GM12875 (cell line): ENCODE data around the gene IGFBP1.

Source experiments
- H3K4me3 ChIP-seq: one replicate; pipeline ENCODE4 v1.5.1; 2011; ENCODE audit warnings: low read depth, low read length, control low read depth
- TF ChIP-seq, protein P1 (sequence below): IDR thresholded peaks from 2 replicates; pipeline ENCODE4 v1.5.1; 2011; ENCODE audit warnings: low read depth, mild to moderate bottlenecking, control low read depth, inconsistent platforms, low read length, moderate library complexity, borderline replicate concordance; ENCODE audit not compliant: insufficient read depth

The IGFBP1 gene

GRCh38 chr7:45885264-45885882, 2.9 kb upstream of the IGFBP1 start:
- H3K4me3 ChIP-seq: no peak overlapping the region
- TF ChIP-seq, protein P1, sequence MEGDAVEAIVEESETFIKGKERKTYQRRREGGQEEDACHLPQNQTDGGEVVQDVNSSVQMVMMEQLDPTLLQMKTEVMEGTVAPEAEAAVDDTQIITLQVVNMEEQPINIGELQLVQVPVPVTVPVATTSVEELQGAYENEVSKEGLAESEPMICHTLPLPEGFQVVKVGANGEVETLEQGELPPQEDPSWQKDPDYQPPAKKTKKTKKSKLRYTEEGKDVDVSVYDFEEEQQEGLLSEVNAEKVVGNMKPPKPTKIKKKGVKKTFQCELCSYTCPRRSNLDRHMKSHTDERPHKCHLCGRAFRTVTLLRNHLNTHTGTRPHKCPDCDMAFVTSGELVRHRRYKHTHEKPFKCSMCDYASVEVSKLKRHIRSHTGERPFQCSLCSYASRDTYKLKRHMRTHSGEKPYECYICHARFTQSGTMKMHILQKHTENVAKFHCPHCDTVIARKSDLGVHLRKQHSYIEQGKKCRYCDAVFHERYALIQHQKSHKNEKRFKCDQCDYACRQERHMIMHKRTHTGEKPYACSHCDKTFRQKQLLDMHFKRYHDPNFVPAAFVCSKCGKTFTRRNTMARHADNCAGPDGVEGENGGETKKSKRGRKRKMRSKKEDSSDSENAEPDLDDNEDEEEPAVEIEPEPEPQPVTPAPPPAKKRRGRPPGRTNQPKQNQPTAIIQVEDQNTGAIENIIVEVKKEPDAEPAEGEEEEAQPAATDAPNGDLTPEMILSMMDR: no peak

DNA sequence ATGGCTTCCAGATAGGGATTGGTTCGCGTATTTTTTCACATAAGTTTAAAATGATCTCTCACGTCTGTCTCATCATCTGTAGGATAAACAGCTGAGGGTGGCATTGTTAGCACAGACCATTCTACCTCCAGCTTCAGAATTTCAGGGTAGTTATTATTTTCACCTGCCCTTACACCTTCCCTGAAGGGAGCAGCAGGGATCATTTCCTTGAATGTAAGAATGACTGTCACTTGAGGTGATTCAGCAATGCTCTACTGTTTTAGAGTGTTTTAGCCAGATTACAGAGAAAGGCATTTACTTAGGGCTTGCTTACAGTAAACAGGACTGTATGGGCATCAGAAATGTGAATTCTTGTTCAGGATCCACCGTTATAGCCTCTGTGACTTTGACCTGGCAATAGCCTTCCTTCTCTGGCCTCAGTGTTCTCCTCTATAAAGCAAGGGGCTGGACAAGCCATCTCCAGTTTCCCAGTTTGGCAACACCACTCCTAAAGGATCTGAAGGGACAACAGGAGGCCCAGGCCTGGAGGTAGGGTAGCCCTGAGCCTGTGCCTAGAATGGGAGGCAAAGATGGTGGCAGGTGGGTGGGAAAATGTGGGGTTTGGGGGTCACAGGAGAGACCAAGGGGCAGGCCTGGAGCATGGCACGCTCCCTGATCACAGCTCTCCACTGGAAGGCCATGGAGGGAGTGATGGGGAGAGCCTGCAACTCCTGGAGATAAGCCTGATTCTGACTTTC, 1.2 kb upstream of the IGFBP1 start:
- TF ChIP-seq, protein P1: no peak
- no peak overlapping the region for H3K4me3 ChIP-seq

DNA sequence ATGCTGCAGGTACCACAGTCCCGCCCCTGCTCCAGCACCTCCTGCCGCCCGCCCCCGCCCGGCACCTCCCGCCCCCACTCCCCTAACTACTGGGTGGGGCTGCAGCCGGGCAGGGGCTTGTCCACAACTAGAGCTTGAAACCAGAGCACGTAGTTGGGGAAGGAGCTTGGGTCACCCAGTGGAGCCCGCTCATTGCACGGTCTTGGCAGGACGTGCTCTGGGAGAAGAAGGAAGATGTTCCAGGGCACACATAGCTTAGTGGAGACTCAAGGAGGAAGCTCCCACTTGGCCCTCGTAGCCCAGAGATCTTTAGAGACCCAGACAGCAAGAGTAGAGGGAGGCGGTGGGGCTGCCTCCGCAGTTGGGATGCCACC, 692 bp downstream of the IGFBP1 start:
- no peak overlapping the region for H3K4me3 ChIP-seq
- TF ChIP-seq, protein P1: no peak

DNA sequence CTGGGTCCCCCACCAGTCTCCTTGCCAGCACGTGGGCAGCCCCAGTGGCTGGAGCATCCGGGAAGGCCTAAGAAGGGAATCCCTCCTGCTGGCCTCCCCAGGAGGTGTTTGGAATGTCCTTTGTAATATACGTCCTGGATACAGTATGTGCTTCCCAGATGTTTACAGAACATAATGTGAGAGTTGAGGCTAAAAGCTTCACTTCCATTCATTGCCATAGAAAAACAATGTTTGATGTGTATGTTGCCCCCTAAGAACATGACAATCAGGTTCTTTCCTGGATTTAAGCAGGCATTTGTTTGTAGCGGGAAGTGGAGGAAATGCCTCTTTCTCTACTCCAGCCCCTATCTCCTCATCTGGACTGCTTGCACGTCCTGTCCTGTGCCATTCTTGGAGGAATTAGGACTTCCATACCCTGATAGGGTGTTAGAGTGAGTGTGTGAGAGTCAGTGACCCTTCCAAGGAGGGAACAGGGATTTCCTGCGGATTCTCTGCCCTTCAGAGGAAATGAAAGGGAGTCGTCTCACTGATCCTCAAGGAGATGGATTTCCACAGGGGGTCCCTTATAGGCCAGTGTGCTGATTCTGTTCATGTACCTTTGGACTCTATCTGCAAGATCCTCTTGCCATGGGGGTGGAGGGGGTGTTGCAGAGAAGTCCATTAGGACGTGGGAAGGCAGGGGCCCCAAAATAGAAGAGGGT, 1.2 kb downstream of the IGFBP1 start:
- H3K4me3 ChIP-seq: no peak overlapping the region
- TF ChIP-seq, protein P1: no peak

DNA sequence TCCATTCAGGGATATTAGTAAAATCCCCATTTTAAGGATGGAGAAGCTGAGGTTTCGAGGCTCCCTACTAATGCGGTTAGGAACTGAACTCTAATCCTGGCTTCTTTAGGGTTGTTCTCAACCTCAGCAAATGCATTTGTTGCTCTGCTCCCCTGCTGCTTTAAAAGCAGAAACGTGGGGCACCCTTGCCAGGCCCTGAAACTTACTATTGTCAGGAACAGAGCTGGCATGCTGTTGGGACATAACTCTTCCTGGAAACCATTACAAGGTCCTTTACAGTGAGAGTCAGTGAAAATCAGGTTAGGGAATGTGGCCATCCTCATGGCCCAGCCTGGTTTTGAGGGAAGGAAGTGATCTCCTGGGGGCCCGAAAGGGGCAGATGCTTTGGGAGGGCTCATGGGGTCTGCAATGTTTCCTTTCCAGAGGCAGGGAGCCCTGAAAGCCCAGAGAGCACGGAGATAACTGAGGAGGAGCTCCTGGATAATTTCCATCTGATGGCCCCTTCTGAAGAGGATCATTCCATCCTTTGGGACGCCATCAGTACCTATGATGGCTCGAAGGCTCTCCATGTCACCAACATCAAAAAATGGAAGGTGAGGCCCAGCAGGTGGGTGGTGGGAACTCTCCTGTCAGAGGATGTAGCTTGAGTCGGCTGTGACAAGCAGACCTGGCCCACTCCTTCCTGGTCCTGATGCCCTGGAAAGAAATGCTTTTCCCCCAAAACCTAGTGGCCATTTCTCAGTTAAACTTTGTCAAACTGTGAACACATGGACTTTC, 2.0 kb downstream of the IGFBP1 start:
- no peak overlapping the region for H3K4me3 ChIP-seq
- TF ChIP-seq, protein P1: no peak

DNA sequence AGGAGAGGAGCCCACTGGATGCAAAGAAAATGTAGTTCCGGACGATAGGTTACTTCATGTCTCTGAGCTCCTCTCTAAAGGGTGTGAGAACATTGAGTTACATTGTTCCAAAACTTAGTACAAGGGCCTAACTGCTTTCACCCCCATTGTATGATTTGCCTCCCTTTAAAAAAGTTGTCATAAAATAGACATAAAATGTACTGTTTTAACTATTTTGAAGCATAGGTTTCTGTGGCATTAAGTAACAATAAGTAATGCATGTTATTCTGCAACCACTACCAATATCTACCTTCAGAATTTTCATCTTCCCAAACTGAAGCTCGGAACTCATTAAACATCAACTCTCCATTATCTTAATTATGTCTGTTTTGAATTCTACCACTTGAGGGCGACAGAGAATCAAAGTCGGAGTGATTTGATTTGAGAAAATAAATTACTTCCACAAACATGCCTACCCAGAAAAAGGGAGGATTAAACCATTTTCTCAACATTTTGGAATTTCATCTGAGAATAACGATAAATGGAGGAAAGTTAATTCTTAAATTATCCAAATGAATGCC, 2.7 kb downstream of the IGFBP1 start:
- no peak overlapping the region for H3K4me3 ChIP-seq
- TF ChIP-seq, protein P1: peak; percentile 33; the same call in 1 of the 2 replicates
